NCI-H2196 (cell line): ENCODE measurements around the gene PTTG2.
"Not testable (repeated sequence)": the region's sequence is repeated elsewhere in the genome, so short reads cannot be mapped to it uniquely, and the experiment has no call there.

Experiments used
- DNase-seq: peaks from one replicate; lab custom pipeline; 2025; ENCODE audit not compliant: unreplicated experiment; lab: John Stamatoyannopoulos, UW

PTTG2 gene

GRCh38 chr4:37953620-37954293 is 6.4 kb upstream of the PTTG2 start:
- no peak for DNase-seq

DNA sequence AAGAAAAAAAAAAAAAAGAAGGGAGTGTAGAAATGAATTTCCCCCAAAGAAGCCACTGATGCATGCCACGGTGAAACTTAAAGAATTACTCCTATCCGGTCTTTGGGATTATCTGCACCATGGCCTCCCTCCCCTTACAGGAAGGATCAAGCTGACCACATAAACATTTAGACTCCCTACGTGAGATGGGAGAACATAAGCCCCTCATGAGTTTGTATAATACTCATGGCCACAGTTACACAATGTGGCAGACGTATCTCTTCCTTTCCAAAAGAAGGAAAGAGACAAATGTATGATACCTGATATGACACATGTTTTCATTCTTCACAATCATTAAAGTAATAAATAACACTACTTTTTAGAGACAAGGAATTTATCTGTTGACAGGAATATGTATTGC is 3.3 kb upstream of the PTTG2 start:
- no peak for DNase-seq

- DNase-seq, result no peak
These were observed 1.3 kb upstream of the PTTG2 start for GRCh38 chr4:37958932-37959331.

GRCh38 chr4:37960679-37961450 is 667 bp downstream of the PTTG2 start:
- DNase-seq, result no peak

- no peak for DNase-seq
These were observed 4.7 kb downstream of the PTTG2 start for GRCh38 chr4:37964734-37965457.

- DNase-seq, result no peak
These were observed 5.8 kb downstream of the PTTG2 start for GRCh38 chr4:37966044-37966443.

DNA sequence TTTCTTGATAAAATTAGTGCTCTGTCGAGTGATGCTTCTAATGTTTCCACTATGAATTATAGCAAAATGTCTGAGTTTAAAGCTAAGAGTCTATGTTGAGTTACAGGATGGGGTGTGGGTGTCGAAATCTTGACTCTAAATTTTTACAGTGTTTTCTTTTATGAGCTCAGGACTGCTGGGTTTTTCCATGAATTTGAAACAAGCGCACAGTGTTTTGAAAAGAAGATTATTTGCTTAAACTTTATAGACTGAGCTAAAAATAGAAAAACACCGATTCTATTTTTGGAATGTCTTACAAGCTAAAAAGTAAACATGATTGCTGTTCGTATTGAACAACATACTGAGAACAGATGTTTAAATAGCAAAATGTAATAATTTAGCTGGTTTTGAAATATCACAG is 7.5 kb downstream of the PTTG2 start:
- DNase-seq, result no peak

- no peak for DNase-seq
These were observed 8.5 kb downstream of the PTTG2 start for GRCh38 chr4:37968747-37969146.

DNA sequence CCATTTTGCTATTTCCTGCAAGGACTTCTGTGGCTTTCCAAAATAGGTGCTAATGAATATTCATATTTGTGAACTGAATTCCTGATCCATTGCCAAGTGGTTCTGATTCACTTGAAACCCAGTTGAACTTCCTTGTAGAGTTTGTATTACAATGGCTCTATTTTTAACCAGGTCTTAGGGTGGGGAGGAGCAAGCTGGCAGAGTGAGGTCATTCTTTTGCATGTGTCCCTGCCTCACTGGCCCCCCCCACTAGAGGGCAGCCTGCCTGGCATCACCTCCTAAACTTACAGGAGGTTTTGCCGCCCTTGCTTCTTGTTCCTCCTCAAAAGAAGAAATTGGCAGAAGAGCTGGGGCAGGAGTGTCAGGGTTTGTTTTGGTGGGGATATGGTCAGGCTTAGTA is 10.5 kb downstream of the PTTG2 start:
- peak; percentile 22 for DNase-seq

DNA sequence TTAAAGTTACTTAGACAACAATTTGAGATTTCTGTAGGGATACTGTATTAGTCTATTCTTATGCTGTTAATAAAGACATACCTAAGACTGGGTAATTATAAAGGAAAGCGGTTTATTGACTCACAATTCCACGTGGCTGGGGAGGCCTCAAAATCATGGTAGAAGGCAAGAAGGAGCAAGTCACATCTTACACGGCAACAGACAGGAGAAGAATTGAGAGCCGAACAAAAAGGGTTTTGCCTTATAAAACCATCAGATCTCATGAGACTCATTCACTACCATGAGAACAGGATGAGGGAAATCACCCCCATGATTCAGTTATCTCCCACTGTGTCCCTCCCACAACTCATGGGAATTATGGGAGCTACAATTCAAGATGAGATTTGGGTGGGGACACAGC is 11.0 kb downstream of the PTTG2 start:
- DNase-seq, result no peak

GRCh38 chr4:37973441-37973840 is 13.2 kb downstream of the PTTG2 start:
- DNase-seq, result no peak

- not testable (repeated sequence) for DNase-seq
These were observed 15.2 kb downstream of the PTTG2 start for GRCh38 chr4:37975321-37975822.

DNA sequence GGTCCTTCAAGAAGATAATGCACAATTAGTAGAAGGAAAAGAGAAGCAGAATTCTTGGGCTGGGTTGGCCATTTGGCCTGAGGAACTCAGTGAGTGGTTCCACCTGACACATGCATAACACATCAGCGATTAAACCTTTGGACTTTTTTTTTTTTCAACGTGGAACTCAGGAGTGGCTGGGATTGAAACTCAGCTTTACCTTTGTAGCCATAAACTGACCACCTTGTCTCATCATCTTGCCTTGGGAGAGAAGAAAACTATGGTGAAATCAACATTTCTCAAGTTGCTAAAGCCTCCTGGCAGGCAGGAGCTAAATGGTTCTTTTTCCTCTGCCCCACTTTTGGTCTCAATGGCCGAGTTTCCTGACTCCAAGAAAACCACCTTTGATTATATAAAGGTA is 16.3 kb downstream of the PTTG2 start:
- no peak for DNase-seq

GRCh38 chr4:37976991-37977470 is 16.8 kb downstream of the PTTG2 start:
- DNase-seq, result peak; percentile 63

GRCh38 chr4:37977471-37978247 is 17.5 kb downstream of the PTTG2 start:
- DNase-seq, result peak; percentile 49

GRCh38 chr4:37978248-37978924 is 18.2 kb downstream of the PTTG2 start:
- no peak for DNase-seq

- DNase-seq, result no peak
These were observed 20.0 kb downstream of the PTTG2 start for GRCh38 chr4:37980246-37980645.

DNA sequence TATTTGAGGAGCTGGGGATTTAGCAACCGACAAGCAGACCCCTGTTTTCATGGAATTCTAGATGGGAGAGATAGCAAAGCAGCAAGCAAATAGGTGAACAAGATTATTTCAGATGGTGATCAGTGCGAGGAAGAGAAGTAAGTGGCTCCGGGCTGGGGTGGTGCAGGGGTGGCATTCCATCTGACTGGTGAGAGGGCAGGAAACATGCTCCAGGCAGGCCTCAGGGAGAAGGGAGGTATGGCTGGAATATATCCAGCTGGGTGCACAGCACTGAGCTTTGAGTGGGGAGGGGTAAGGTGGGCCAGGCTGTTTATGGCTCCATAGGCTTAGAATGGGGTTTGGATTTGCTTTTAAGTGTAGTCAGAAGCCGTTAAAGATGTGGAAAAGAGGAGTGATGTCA is 21.2 kb downstream of the PTTG2 start:
- no peak for DNase-seq

DNA sequence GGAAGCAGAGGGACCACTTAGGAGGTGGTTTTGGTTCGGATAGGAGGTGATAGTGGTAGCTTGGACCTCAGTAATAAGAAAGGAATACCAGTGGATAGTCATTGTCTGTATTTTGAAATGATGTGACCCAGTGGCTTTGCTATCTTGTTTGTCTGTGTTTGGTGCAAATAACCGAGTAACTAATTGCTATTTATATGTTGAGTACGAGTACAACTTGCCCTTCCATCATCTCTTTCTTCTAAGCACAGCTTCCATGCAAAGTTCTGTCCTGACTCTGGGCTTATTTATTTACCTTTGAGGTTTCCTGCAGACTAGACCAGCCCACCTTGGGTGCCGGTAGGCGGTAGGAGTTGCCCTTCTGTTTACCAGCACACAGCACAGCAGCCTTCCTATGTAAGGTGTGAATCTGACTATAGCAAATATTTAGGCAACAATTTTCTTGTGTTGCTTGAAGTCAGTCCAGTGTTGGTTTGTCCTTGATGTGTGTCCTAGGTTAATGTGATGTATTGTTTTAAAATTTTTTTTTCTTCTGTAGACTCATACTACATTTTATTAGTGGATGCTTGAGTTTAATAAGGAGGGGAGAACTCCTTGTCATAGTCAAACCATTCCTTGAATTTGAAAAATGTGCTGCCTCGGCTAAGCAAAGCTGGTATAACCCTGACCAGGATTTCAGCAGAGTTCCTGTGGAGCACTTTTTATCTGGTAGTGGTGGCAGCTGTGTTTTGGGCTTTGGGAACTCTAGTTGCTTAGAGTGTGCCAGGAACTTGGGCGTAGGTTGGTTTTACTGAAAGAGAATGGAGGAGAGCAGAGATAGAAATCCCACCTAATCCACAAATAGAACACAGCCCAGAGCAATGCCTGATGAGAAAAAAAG is 21.9 kb downstream of the PTTG2 start:
- no peak for DNase-seq
